IPS-15b (cell line): ENCODE measurements around the gene JAKMIP2.
A peak's percentile ranks its signal among the peaks of the same experiment; 100 is the strongest.
"Not testable (repeated sequence)": the region's sequence is repeated elsewhere in the genome, so short reads cannot be mapped to it uniquely, and the experiment has no call there.

Experiments used
- H3K27me3 ChIP-seq: one replicate; pipeline ENCODE4 v1.6.1; 2013; ENCODE audit warnings: low read length; ENCODE audit not compliant: control insufficient read depth, insufficient read depth
- H3K36me3 ChIP-seq: one replicate; pipeline ENCODE4 v1.6.1; 2013; ENCODE audit warnings: low read length; ENCODE audit not compliant: control insufficient read depth, insufficient read depth
- H3K4me1 ChIP-seq: one replicate; pipeline ENCODE4 v1.6.1; 2013; ENCODE audit warnings: mild to moderate bottlenecking, low read length; ENCODE audit not compliant: control insufficient read depth, insufficient read depth
- H3K4me3 ChIP-seq: one replicate; pipeline ENCODE4 v1.5.1; 2013; ENCODE audit warnings: low read depth, low read length
- H3K9ac ChIP-seq: one replicate; pipeline ENCODE4 v1.6.1; 2013; ENCODE audit warnings: low read depth, mild to moderate bottlenecking, low read length
- H3K9me3 ChIP-seq: one replicate; pipeline ENCODE4 v1.6.1; 2013; ENCODE audit warnings: mild to moderate bottlenecking, low read length; ENCODE audit not compliant: control insufficient read depth, insufficient read depth

Gene JAKMIP2

GRCh38 chr5:147740864-147741263 is 41.7 kb downstream of the JAKMIP2 start:
- no peak overlapping the region for H3K4me3 ChIP-seq
- no peaks in the 10 kb centered on the region for H3K36me3 ChIP-seq
- H3K9ac ChIP-seq, result no peak overlapping the region
- H3K9me3 ChIP-seq, result no peaks in the 10 kb centered on the region
- no peaks in the 10 kb centered on the region for H3K4me1 ChIP-seq
- no peaks in the 10 kb centered on the region for H3K27me3 ChIP-seq

GRCh38 chr5:147737921-147738320 is 44.6 kb downstream of the JAKMIP2 start:
- Histone ChIP-seq H3K9me3 (no peaks in the 10 kb centered on the region), H3K4me3 (no peak overlapping the region), H3K27me3 (no peaks in the 10 kb centered on the region), H3K4me1 (peaks cover 5% of the 10 kb centered on the region), H3K9ac (no peak overlapping the region), H3K36me3 (no peaks in the 10 kb centered on the region)

DNA sequence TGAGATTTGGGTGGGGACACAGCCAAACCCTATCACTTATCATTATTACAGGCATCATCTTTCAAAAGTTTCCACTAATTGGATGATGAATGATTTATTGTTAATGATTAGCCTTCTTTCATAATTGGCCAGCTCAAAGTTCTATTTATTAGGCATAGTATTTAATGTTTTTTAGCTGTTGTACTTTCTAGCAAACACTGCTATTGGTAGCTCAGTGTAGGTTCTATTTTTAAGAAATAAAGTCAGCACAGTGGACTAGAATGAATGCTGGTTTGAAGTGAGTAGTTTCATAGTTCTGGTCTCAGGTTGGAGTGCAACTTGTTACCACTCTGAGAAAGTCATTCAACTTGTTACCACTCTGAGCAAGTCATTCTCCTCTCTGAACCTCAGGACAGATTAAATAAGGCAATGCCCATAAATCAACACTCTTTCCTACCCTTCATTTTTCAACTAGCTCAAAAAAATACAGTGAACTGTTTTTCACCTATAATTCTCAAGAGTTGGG is 46.9 kb downstream of the JAKMIP2 start:
- peaks cover 5% of the 10 kb centered on the region for H3K4me1 ChIP-seq
- no peaks in the 10 kb centered on the region for H3K27me3 ChIP-seq
- H3K9ac ChIP-seq, result no peak overlapping the region
- H3K9me3 ChIP-seq, result no peaks in the 10 kb centered on the region
- H3K4me3 ChIP-seq, result no peak overlapping the region
- H3K36me3 ChIP-seq, result no peaks in the 10 kb centered on the region

- Histone ChIP-seq H3K36me3 (no peaks in the 10 kb centered on the region), H3K9ac (no peak overlapping the region), H3K27me3 (no peaks in the 10 kb centered on the region), H3K4me3 (no peak overlapping the region), H3K4me1 (peaks cover 5% of the 10 kb centered on the region), H3K9me3 (no peaks in the 10 kb centered on the region)
Observed at GRCh38 chr5:147734894-147735293, 47.6 kb downstream of the JAKMIP2 start.

DNA sequence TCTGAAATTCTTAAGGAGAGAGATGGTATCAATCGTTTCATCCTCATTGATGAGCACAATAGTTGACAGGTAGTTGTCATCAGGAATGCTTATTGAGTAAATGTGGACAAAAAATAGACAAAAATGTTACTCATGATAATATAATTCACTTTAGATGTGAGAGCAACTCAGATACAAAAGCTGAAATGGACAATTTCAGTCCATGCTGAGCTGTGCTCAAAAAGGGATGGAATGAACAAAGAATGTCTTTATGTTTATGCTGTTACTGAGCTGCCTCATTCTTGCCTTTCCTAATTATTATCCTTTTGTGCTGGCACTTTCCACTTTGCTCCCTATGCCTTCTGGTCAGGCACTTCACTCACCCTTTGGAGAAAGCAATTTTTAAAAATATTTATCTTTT is 49.5 kb downstream of the JAKMIP2 start:
- peaks cover 5% of the 10 kb centered on the region for H3K4me1 ChIP-seq
- H3K36me3 ChIP-seq, result no peaks in the 10 kb centered on the region
- H3K9me3 ChIP-seq, result no peaks in the 10 kb centered on the region

DNA sequence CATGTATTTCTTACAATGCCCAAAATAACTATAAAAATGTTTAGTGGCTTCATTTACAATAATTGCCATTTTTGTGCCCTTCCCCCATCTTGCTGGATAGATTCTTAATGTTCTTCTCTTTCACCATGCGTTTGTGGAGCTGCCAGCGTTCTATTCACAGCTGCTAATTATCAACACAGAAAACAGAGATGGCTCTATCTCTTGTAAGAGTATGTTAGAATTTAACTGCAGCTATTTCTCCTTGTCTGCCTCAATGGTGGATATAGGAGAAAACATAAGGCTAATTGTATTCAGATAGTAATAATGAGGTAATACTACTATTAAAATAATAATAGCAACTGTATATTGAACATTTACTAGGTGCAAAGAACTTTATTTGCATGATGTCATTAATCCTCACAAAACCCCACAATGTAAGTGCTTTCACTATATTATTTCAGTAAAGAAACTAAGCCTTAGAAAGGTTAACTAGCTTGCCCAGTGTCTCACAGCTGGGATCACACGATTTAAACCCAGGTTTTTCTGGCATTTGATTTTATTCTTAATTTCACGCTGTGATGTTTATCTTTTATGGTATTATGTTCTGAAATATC is 50.1 kb downstream of the JAKMIP2 start:
- Histone ChIP-seq H3K9ac (no peak overlapping the region), H3K9me3 (no peaks in the 10 kb centered on the region), H3K4me1 (peaks cover 5% of the 10 kb centered on the region), H3K4me3 (no peak overlapping the region), H3K27me3 (no peaks in the 10 kb centered on the region), H3K36me3 (no peaks in the 10 kb centered on the region)

More for the DNA sequence above, 49.5 kb downstream of the JAKMIP2 start:
- H3K9ac ChIP-seq, result no peak overlapping the region
- no peaks in the 10 kb centered on the region for H3K27me3 ChIP-seq
- H3K4me3 ChIP-seq, result no peak overlapping the region

GRCh38 chr5:147731431-147732290 is 50.9 kb downstream of the JAKMIP2 start:
- Histone ChIP-seq H3K9me3 (no peaks in the 10 kb centered on the region), H3K9ac (no peak overlapping the region), H3K4me3 (no peak overlapping the region), H3K4me1 (peaks cover 5% of the 10 kb centered on the region), H3K27me3 (no peaks in the 10 kb centered on the region), H3K36me3 (no peaks in the 10 kb centered on the region)

- Histone ChIP-seq H3K4me1 (peaks cover 3% of the 10 kb centered on the region), H3K27me3 (no peaks in the 10 kb centered on the region), H3K4me3 (no peak overlapping the region), H3K9ac (no peak overlapping the region), H3K9me3 (no peaks in the 10 kb centered on the region), H3K36me3 (no peaks in the 10 kb centered on the region)
Observed at GRCh38 chr5:147727200-147727599, 55.3 kb downstream of the JAKMIP2 start.

- H3K9ac ChIP-seq, result peak overlapping the region; percentile 87
- H3K27me3 ChIP-seq, H3K36me3 ChIP-seq, H3K4me1 ChIP-seq, H3K9me3 ChIP-seq: not testable (repeated sequence)
- peak overlapping the region; percentile 52 for H3K4me3 ChIP-seq
Observed at GRCh38 chr5:147721191-147721960, 61.2 kb downstream of the JAKMIP2 start.

DNA sequence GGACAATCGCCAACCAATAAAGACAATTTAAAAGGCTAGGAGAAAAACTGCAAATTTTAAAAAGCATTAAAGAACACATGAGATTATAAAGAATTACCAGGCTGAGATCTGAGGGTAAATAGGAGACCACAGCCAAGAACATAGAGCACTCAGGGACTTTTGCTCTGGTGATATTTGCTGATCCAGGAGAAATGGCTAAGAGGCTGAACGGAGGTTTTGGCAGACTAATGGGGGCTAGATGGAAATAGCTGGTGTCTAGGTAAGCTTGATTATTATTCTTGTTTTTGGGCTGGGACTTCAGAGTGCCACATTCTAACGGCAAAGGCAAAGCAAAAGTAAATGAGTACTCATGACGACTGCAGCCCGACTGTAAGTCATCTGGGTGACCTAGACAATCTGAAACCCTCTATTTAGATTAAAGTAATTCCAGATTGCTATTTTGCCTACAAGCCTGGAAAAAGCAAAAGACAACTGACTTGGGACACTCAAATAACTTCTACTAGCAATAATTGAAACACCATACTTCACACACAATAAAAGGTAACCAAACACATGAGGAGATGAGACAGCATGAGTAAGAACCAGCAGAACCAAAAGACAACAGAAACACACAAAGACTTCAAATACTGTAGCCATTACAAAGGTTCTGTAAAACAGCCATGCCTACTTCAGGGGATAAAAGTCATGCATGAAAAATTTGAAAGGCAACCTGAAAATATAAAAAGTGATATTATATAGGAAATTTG is 68.8 kb downstream of the JAKMIP2 start:
- H3K9me3 ChIP-seq, result no peaks in the 10 kb centered on the region
- no peaks in the 10 kb centered on the region for H3K27me3 ChIP-seq
- H3K36me3 ChIP-seq, result no peaks in the 10 kb centered on the region
- no peak overlapping the region for H3K4me3 ChIP-seq
- no peaks in the 10 kb centered on the region for H3K4me1 ChIP-seq
- H3K9ac ChIP-seq, result no peak overlapping the region

GRCh38 chr5:147712598-147712997 is 69.9 kb downstream of the JAKMIP2 start:
- Histone ChIP-seq H3K27me3 (no peaks in the 10 kb centered on the region), H3K36me3 (no peaks in the 10 kb centered on the region), H3K4me3 (no peak overlapping the region), H3K4me1 (no peaks in the 10 kb centered on the region), H3K9ac (no peak overlapping the region), H3K9me3 (no peaks in the 10 kb centered on the region)
